Measurements from ENCODE around the gene PLGRKT.
"Not testable (repeated sequence)": the region's sequence is repeated elsewhere in the genome, so short reads cannot be mapped to it uniquely, and the experiment has no call there.

PLGRKT gene

GRCh38 chr9:5384436-5384835, 53.3 kb downstream of the PLGRKT start:
- FAIRE-seq (no peak), DNase-seq (ENCODE audit: low spot score) (no peak)

GRCh38 chr9:5382479-5382878, 55.2 kb downstream of the PLGRKT start:
- FAIRE-seq (no peak), DNase-seq (ENCODE audit: low spot score) (no peak)

- DNase-seq (ENCODE audit: low spot score) = no peak
- FAIRE-seq = no peak
These were observed 61.8 kb downstream of the PLGRKT start for GRCh38 chr9:5375790-5376477.

GRCh38 chr9:5375091-5375490, 62.6 kb downstream of the PLGRKT start:
- DNase-seq (ENCODE audit: low spot score) = no peak
- FAIRE-seq = no peak

- no peak for FAIRE-seq
- DNase-seq (ENCODE audit: low spot score) = no peak
These were observed 73.3 kb downstream of the PLGRKT start for GRCh38 chr9:5364294-5365024.

- DNase-seq (ENCODE audit: low spot score) (no peak), FAIRE-seq (no peak)
These were observed 76.3 kb downstream of the PLGRKT start for GRCh38 chr9:5361326-5362010.

- DNase-seq (ENCODE audit: low spot score) (no peak), FAIRE-seq (no peak)
These were observed 77.4 kb downstream of the PLGRKT start for GRCh38 chr9:5360341-5360740.

GRCh38 chr9:5357431-5358105, 80.2 kb downstream of the PLGRKT start:
- FAIRE-seq = no peak
- DNase-seq (ENCODE audit: low spot score) = no peak

- DNase-seq (ENCODE audit: low spot score) (no peak), FAIRE-seq (no peak)
These were observed 81.9 kb downstream of the PLGRKT start for GRCh38 chr9:5355817-5356216.

GRCh38 chr9:5355226-5355625, 82.5 kb downstream of the PLGRKT start:
- FAIRE-seq (no peak), DNase-seq (ENCODE audit: low spot score) (no peak)

- FAIRE-seq (no peak), DNase-seq (ENCODE audit: low spot score) (no peak)
These were observed 83.5 kb downstream of the PLGRKT start for GRCh38 chr9:5354184-5354583.

- DNase-seq (ENCODE audit: low spot score) (no peak), FAIRE-seq (no peak)
These were observed 85.0 kb downstream of the PLGRKT start for GRCh38 chr9:5352637-5353248.

GRCh38 chr9:5338992-5339981, 98.4 kb downstream of the PLGRKT start, which contains the start of gene RLN1:
Gene RLN1 (minus strand): TSS chr9:5339876. CDS start chr9:5339746, 130 bp downstream.
- FAIRE-seq = peak; percentile 81
- DNase-seq (ENCODE audit: low spot score) = not testable (repeated sequence)

- no peak for DNase-seq (ENCODE audit: low spot score)
- no peak for FAIRE-seq
These were observed 101.0 kb downstream of the PLGRKT start for GRCh38 chr9:5336688-5337087.

GRCh38 chr9:5331276-5331675, 106.4 kb downstream of the PLGRKT start:
- FAIRE-seq = not testable (repeated sequence)

GRCh38 chr9:5326893-5327548, 110.7 kb downstream of the PLGRKT start:
- no peak for DNase-seq (ENCODE audit: low spot score)
- FAIRE-seq = no peak

More at GRCh38 chr9:5331276-5331675, 106.4 kb downstream of the PLGRKT start:
- not testable (repeated sequence) for DNase-seq (ENCODE audit: low spot score)

- FAIRE-seq = no peak
- no peak for DNase-seq (ENCODE audit: low spot score)
These were observed 111.5 kb downstream of the PLGRKT start for GRCh38 chr9:5326187-5326586.

GRCh38 chr9:5321601-5322000, 116.1 kb downstream of the PLGRKT start:
- FAIRE-seq = not testable (repeated sequence)

GRCh38 chr9:5321058-5321457, 116.7 kb downstream of the PLGRKT start:
- no peak for DNase-seq (ENCODE audit: low spot score)
- FAIRE-seq = no peak

More at GRCh38 chr9:5321601-5322000, 116.1 kb downstream of the PLGRKT start:
- DNase-seq (ENCODE audit: low spot score) = not testable (repeated sequence)
